Measurements from ENCODE around the gene PLEKHA7.

DNA sequence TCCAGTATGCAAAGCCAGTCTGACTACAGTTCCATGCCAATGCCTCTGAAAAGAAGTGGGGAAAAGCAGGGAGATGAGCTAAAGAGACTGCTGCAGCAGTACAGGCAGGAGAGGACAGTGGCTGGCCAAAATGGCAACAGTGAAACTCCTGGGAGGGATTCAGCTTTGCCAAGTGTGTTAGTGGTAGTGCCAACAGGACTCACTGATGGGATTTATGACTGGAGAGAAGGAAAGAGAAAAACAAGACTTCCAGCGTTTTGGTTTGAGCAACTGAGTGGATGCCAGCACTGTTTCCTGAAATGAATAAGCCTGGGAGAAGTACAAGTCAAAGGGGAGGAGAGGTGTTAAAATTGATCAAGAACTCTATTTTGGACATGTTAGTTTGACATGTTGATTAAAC, 80.9 kb downstream of the PLEKHA7 start:
- TF ChIP-seq EZH2 (IDR thresholded peaks at IDR 0.05; ENCODE audit: borderline replicate concordance, low read depth, low read length, poor library complexity, severe bottlenecking) = no peak
- TF ChIP-seq, protein P1, sequence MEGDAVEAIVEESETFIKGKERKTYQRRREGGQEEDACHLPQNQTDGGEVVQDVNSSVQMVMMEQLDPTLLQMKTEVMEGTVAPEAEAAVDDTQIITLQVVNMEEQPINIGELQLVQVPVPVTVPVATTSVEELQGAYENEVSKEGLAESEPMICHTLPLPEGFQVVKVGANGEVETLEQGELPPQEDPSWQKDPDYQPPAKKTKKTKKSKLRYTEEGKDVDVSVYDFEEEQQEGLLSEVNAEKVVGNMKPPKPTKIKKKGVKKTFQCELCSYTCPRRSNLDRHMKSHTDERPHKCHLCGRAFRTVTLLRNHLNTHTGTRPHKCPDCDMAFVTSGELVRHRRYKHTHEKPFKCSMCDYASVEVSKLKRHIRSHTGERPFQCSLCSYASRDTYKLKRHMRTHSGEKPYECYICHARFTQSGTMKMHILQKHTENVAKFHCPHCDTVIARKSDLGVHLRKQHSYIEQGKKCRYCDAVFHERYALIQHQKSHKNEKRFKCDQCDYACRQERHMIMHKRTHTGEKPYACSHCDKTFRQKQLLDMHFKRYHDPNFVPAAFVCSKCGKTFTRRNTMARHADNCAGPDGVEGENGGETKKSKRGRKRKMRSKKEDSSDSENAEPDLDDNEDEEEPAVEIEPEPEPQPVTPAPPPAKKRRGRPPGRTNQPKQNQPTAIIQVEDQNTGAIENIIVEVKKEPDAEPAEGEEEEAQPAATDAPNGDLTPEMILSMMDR (conservative IDR thresholded peaks at IDR 0.05; ENCODE audit: low read depth, low read length) = no peak
